GM18498 (cell line): ENCODE measurements around the gene PTGR3.
"Not testable (repeated sequence)": the region's sequence is repeated elsewhere in the genome, so short reads cannot be mapped to it uniquely, and the experiment has no call there.

Experiments
- ATAC-seq: cut with Tn5 transposase; IDR thresholded peaks from one replicate; pipeline ENCODE4 v1.9.1; 2021; ENCODE audit warnings: mild to moderate bottlenecking, moderate library complexity; ENCODE audit not compliant: unreplicated experiment

Gene PTGR3

DNA sequence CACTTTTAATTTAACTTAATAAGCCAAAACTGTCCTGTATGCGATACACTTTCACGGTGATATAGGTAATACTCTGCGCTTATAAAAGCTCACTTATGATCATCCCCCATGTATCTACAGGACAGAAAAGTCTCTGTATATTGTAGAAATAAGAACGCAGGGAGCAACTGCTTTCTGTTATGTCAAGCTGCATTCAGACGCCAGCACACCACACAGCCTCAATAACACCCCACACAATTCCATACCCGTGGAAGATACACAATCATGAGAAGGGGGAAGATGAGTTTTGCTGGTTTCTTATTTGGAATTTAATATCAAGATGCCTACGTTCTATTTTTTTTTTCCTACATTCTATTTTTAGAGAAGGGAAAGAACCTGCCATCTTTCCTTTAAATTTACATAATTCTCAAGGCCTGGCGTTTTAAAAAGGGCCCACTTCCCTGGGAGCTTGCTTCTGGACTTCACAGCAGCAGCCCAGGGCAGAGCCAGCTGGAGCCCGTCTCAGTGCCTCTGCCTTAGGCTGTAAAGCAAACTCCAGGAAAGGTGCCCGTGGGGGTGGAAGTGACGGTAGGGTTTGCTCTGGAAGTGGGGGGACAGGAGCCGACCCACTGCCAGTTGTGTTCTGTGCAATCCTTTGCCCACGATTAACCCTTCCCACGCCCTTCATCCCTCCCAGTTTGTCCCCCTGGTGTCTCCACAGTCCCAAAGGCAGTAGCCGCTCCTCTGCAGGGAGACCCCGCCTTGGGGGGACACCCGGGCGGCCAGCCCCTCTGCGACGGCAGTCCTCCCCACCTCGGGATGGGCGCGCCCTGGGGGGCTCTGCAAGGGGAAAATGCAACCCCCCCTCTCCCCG is 5.3 kb downstream of the PTGR3 start:
- ATAC-seq, result no peak

- no peak for ATAC-seq
Measured at GRCh38 chr18:75202696-75203365, 6.1 kb downstream of the PTGR3 start.

DNA sequence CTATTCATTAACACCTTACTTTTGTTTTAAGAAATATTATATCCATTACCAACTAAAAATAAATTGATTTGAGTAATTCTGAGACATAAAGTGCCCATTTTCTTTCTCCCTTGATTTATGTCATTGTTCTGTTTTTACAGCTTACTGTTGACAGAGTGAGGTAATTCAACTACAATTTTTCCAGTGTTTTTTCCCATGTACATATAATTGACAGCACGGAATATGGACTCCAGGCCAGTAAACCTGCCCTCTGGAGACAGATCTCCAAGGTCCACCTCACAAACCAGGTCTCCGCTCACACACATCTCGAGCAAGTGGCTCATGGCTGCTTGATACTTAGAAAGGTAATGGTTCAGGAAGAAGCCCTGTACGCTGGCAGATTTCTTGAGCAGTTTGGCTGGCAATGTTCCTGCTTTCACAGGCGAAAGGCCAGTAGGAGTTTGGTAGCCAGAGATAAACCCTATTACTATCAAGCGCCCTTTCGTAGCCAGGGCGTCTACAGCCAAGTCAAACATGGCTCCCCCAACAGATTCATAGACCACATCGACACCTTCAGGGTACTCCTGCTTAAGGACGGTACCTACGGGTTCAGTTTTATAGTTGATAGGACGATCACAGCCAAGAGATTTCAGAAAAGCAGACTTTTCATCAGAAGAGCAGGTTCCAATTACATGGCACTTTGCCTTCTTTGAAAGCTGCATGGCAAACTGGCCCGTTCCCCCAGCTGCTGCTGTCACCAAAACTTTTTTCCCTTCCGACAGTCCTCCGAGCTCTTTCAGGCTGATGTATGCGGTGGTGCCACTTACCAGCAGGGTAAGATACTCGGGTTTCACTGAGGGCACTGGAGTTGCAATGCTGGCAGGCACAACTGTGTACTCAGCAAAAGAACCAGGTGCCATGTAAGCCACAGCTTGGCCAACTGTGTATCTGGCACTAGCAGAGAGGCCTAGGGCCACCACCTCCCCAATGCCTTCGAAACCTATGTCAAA is 7.4 kb downstream of the PTGR3 start:
- ATAC-seq, result no peak

DNA sequence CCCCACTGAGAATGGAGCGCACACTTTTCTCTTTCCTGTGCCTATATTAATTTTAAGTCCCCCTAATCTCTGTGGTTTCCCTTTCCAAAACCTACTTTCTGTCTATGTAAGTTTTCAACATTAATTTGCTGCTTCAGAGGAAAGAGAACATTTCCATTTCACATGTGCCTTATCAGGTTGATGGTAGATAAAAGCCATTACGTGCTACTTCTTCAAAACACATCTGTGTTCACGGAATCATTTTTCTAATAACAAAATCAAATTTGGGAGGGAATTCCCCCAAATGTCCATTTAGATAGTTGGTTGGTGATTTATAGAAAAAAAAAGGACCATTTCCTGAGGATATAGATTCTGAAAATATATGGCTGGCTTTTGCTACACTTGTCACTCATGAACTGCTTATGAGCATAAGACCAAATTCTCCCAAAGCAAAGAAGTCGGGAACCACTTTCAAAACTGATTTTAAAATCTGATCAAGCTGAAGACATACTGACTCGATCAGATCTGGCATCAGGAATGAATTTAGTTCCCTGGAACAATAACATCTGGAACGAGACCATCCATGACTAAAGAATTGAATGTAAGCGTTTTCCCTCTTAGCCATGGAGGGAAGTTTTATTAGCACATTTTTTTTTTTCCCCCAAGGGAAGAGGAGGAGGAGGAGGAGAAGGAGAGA is 8.2 kb downstream of the PTGR3 start:
- ATAC-seq, result no peak

DNA sequence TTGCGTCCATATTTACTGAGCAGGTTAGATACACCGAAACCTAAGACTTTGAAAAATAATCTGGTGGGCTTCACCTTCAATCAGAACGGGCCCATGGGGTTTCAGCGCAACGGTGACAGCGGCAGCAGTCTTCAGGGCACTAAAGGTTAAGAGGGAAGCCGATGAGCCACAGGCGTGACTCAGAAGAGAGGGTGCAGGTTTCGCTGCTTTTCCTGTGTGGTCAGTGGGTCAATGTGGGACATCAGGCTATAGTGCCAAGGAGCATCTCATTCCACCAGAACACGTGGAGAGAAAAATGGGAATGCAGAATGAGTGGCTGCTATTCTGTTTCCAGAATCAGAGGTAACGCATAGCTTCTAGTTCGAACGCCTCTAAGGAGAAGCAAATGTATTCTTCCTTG is 8.9 kb downstream of the PTGR3 start:
- ATAC-seq, result no peak

- no peak for ATAC-seq
Measured at GRCh38 chr18:75199327-75199726, 9.6 kb downstream of the PTGR3 start.

- no peak for ATAC-seq
Measured at GRCh38 chr18:75198036-75198435, 10.9 kb downstream of the PTGR3 start.

DNA sequence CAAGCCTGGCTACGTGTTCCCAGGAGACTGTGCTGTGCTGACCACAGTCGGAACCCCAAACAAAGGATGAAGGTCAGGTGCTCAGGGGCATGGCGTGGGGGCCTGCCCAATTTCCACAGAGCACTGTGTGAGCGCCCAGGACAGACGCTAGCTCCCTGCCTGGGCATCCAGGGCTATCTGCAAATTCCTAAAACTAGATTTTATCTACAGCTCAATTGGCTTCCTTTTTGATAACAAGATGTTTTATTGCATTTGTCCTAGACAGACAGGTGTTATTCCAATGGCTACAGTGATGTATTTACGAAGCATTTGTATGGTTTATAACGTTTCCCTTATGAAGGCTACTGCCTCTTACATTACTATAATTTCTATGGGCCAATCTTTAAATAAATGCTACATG is 16.0 kb downstream of the PTGR3 start:
- ATAC-seq, result no peak

DNA sequence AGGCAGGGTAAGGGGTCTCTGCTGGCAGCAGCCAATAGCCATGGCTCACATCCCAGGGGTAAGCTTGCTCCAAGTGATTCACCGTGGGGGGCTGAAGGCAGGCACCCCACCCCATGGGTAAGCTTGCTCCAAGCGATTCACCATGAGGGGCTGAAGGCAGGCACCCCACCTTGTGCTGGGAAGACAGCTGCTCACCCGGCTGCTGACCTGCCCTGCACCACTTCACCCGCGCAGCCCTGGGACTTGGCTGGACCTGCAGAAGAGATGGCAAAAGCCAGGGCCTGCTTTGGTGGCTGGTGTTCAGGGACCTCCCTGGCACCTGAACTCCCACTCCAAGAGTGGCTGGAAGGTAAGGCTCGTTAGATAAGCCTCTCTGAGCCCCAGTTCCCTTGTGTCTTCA is 19.2 kb downstream of the PTGR3 start:
- no peak for ATAC-seq

DNA sequence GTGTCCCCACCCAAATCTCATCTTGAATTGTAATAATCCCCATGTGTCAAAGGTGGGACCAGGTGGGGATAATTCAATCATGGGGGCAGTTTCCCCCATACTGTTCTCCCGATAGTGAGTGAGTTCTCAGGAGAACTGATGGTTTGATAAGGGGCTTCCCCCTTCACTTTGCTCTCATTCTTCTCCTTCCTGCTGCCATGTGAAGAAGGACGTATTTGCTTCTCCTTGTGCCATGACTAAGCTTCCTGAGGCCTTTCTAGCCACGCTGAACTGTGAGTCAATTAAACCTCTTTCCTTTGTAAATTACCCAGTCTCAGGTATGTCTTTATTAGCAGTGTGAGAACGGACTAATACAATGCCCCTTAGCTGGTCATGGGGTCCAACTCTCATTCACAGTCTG is 21.2 kb downstream of the PTGR3 start:
- ATAC-seq, result not testable (repeated sequence)

- no peak for ATAC-seq
Measured at GRCh38 chr18:75185460-75185859, 23.5 kb downstream of the PTGR3 start.

GRCh38 chr18:75183973-75184493 is 24.9 kb downstream of the PTGR3 start:
- no peak for ATAC-seq

- no peak for ATAC-seq
Measured at GRCh38 chr18:75183524-75183923, 25.4 kb downstream of the PTGR3 start.

DNA sequence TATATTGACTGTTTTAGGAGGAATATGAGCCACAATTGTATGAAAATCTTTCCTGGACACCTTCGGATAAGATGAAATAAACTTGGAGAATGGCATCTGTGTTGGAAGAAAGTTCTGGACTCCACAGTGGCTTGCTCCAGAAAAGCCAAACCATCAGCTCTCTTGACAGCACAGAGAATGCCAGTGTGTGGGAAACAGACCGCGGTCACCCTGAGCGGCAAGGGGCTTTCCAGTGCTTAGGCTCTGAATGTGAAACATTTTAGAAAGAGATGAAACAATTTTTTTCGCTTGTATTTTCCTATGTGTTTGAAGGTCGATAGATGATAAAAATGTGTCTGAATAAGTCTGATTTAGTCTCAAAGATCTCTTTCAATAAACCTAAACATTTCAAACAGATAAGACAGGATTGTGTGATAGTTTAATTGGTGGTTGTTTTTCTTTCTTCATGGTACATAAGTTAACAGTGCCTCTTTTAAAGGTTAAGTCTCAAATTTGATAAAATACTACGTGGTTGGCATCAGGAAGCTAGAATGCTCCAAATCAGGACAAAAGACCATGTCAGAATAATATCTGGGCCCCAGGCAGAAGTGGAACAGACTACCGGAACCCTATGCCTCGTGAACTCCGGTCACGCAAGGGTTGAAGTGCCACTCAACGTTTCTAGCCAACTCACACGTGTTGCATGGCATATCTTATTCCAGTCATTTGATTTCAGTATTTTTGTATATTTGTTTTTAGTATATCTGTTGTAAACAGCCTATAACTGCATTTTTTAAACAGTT is 28.9 kb downstream of the PTGR3 start:
- no peak for ATAC-seq

DNA sequence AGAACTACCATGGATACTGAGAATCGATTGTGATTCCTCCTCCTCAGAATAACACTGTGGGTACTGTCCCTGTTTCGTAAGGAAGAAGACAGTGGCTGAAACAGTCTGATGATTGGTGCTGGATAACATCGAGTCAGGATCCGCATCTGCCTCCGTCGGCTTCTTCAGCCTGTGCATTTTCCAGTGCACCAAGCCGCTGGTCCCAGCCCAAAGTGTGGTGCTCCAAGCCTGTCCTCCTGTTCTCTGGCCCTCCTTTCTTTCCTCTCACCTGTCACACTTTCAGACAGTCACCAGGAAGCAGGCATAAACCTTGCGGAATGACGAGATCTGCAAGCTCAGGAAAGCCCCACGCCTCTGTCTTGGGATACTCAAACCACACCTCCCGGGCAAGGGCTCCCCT is 30.6 kb downstream of the PTGR3 start:
- ATAC-seq, result no peak

DNA sequence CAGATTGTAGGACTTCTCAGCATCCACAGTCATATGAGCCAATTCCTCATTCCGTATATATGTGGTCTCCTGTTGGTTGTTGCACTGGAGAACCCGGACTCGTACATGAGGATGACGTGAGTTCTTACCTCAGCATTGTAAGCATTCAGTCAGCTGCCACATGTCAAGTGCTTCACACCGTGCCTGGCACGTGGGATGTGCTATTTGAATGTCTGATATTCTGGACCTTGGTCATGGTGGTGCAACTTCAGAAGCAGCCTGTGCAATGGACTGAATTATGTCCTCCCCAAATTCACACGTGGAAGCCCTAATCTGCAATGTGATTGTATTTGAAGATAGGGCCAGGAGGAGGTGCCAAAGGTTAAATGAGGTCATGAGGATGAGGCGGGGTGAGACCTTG is 32.1 kb downstream of the PTGR3 start:
- ATAC-seq, result no peak

DNA sequence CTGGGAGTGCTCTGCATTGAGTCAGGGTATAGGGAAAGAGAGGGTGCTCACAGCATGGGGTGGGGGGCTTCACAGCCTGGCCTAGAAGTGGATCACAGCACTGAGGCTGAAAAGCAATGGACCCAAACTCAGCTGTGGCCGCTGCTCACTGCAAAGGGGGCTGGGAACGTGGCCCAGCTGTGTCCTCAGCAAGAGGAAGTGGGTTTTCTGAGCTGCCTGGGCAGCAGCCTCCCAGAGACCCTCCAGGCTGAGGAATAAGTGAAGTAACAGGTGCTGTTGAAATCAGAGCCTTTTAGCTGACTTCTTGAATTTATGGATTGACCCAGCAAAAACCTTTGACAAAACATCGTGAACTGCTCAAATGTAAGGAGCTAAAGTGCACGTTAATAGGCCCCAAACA is 35.2 kb downstream of the PTGR3 start:
- ATAC-seq, result no peak

GRCh38 chr18:75173125-75173432 is 35.9 kb downstream of the PTGR3 start:
- ATAC-seq, result peak; percentile 100

GRCh38 chr18:75172299-75173124 is 36.4 kb downstream of the PTGR3 start:
- peak; percentile 24 for ATAC-seq
